ENCODE data around the gene HSF2BP.
"Not testable (repeated sequence)": the region's sequence is repeated elsewhere in the genome, so short reads cannot be mapped to it uniquely, and the experiment has no call there.

The HSF2BP gene

GRCh38 chr21:43513023-43513422 lies 146.3 kb downstream of the HSF2BP start:
- not testable (repeated sequence) for DNase-seq

DNA sequence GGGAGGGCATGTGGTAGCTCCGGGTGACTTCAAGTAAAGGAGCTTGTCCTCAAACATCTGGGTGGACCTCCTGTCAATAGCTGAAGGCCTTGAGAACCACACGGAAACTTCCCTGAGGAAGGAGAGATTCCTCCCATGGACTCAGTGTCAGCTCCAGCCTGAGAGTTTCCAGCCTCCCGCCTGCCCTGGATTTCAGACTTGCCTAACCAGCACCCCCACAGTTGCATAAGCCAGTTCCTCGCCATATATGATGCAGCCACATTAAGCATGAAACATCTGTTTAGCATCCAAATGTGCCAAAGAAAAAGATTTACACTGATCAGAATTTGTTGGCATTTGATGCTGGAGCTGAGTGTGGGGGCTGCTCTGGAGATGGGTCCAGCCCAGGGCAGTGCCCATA lies 148.1 kb downstream of the HSF2BP start:
- not testable (repeated sequence) for DNase-seq

GRCh38 chr21:43510669-43511068 lies 148.6 kb downstream of the HSF2BP start:
- DNase-seq, result not testable (repeated sequence)

- DNase-seq, result not testable (repeated sequence)
These were observed 155.4 kb downstream of the HSF2BP start for GRCh38 chr21:43503892-43504291.

- DNase-seq, result not testable (repeated sequence)
These were observed 156.1 kb downstream of the HSF2BP start for GRCh38 chr21:43503075-43503750.

GRCh38 chr21:43502407-43503071 lies 156.7 kb downstream of the HSF2BP start:
- DNase-seq, result not testable (repeated sequence)

- DNase-seq, result not testable (repeated sequence)
These were observed 160.4 kb downstream of the HSF2BP start for GRCh38 chr21:43498924-43499323.

DNA sequence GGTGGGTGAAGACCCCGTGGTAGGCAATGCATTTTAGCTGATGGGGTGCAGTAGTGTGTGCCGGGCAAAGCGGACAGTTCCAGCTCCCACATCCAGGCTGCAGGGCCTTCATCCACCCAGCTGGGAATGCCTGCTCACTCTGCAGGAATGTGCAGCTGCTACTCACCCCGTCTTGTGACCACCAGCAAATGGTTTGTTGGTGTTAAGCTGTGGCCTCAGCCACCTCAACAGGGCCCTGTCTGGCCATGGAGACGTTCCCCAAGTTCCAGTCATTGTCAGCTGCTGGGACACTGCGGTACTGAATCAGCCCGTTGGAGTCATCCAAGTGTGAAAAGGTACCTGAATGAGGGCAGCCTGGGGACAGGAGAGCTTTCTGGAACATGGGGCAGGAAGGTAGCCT lies 161.2 kb downstream of the HSF2BP start:
- not testable (repeated sequence) for DNase-seq

DNA sequence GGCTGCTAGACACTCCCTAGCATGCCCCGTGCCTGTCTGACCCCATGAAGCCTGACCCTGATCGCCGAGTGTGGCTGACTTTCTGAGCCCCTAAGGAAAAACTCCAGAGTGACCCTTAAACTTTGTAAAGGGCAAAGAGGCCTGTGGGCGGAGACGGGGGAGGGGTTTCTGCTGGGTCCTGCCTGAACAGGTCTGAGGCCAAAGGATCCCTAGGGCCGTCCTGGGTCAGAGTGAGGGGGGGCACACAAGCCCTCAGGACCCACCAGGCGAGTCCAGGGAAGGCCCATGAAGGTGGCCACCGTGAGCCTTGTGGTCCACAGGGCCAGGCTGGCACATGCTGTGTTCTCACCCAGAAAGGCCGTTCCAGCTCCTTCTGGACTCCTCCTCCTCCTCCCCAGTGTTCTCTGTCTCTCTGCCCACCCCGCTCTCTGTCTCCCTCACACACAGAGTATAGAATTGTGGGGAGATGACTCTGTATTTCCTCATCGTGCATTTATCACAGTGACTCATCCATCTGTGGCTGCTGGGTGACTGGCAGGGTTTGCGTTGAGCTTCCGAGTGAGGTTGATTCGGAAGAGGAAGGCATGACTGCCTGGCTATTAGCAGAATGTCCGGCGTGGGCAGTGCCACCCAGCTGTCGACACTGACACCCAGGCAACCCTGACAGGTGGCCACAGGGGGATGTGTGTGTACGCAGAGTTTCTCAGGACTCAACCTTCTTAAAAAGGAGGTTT lies 164.8 kb downstream of the HSF2BP start:
- not testable (repeated sequence) for DNase-seq

- DNase-seq, result not testable (repeated sequence)
These were observed 165.8 kb downstream of the HSF2BP start for GRCh38 chr21:43493471-43493870.

GRCh38 chr21:43488235-43488634 lies 171.1 kb downstream of the HSF2BP start:
- DNase-seq, result not testable (repeated sequence)

GRCh38 chr21:43486051-43486450 lies 173.2 kb downstream of the HSF2BP start:
- DNase-seq, result not testable (repeated sequence)

DNA sequence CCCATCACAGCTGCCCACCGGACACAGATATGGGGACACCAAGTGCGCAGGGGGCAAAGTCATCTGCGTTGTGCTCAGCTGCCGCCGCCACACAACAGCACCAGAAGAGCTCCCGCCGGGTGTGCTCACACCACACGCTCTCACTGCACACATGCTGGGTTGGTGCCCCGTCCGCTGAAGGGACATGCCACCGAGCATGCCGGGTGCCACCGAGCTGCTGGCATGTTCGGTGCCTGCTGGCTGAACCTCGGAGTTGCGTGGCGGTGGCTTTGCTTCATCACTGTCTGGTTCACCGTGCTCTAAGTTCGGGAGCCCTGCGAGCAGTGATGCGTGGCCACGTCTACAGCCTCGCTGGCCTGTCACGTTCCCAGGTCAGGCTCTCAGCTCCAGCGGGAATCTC lies 174.3 kb downstream of the HSF2BP start:
- DNase-seq, result not testable (repeated sequence)

DNA sequence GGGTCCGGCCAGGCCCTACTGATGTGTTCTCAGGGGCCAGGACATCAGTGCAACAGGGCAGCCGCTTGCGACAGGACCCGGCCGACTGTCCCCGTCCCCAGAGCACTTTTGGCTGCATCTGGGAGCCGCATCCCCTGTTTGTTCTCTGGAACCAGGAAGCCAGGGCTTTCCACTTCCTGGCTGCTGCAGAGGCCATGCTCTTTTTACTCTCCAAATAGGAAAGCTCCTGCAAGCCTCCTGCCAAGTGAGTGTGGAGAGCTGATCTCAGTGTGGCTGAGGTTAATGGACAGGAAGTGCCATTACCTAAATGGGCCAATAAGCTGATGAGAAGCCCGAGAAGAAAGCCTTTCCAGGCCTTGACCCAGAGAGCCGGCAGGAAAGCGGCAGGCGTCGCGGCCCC lies 180.1 kb downstream of the HSF2BP start:
- DNase-seq, result not testable (repeated sequence)

All from DMS 273 treated with DMSO at 0.1 percent for 48 hours (cell line).